NCI-H1092 treated with DMSO at 0.1 percent for 48 hours (cell line): ENCODE data around the gene SERPING1.
"Not testable (repeated sequence)": the region's sequence is repeated elsewhere in the genome, so short reads cannot be mapped to it uniquely, and the experiment has no call there.

Source experiments
- DNase-seq: peaks from one replicate; lab custom pipeline; 2025; lab: John Stamatoyannopoulos, UW

Gene SERPING1

GRCh38 chr11:57638005-57638781, 40.7 kb downstream of the SERPING1 start:
- DNase-seq = peak; percentile 50

- no peak for DNase-seq
These were observed 41.4 kb downstream of the SERPING1 start for GRCh38 chr11:57638811-57639320.

- no peak for DNase-seq
These were observed 42.0 kb downstream of the SERPING1 start for GRCh38 chr11:57639321-57640067.

- no peak for DNase-seq
These were observed 42.7 kb downstream of the SERPING1 start for GRCh38 chr11:57640068-57640800.

- DNase-seq = peak; percentile 31
These were observed 43.7 kb downstream of the SERPING1 start for GRCh38 chr11:57641011-57641807.

GRCh38 chr11:57643802-57644201, 46.3 kb downstream of the SERPING1 start:
- no peak for DNase-seq

- peak; percentile 56 for DNase-seq
These were observed 47.5 kb downstream of the SERPING1 start for GRCh38 chr11:57644748-57645688.

- DNase-seq = no peak
These were observed 48.2 kb downstream of the SERPING1 start for GRCh38 chr11:57645689-57646085.

- no peak for DNase-seq
These were observed 48.8 kb downstream of the SERPING1 start for GRCh38 chr11:57646194-57646798.

- DNase-seq = no peak
These were observed 49.4 kb downstream of the SERPING1 start for GRCh38 chr11:57646799-57647303.

GRCh38 chr11:57647372-57647771, 49.9 kb downstream of the SERPING1 start:
- no peak for DNase-seq

- DNase-seq = no peak
These were observed 50.7 kb downstream of the SERPING1 start for GRCh38 chr11:57647960-57648800.

- DNase-seq = no peak
These were observed 51.6 kb downstream of the SERPING1 start for GRCh38 chr11:57648801-57649735.

GRCh38 chr11:57649826-57650738, 52.6 kb downstream of the SERPING1 start, which contains the start of gene YPEL4:
YPEL4 (minus strand) TSS chr11:57649912; CDS start chr11:57647107, 2,805 bp downstream.
- DNase-seq = no peak

GRCh38 chr11:57650739-57651090, 53.2 kb downstream of the SERPING1 start:
- no peak for DNase-seq

- DNase-seq = no peak
These were observed 53.9 kb downstream of the SERPING1 start for GRCh38 chr11:57651408-57651807.

- DNase-seq = not testable (repeated sequence)
These were observed 54.7 kb downstream of the SERPING1 start for GRCh38 chr11:57652230-57652629.
